HepG2 (cell line): ENCODE results near the gene RPTOR. TPM values are rescaled to one million over a fixed set of nuclear protein-coding genes. Genes with fewer than 3 reads are reported as not detected.

Experiments
- RERE ChIP-seq: IDR thresholded peaks from 2 replicates; pipeline ENCODE4 v1.6.1; 2016; ENCODE audit warnings: low read depth, missing genetic modification reagents, missing compliant biosample characterization
- SP2 ChIP-seq: sonication (generic); formaldehyde crosslinking; IDR thresholded peaks from 2 replicates; pipeline ENCODE4 v1.5.1; 2020; ENCODE audit warnings: mild to moderate bottlenecking, missing genetic modification reagents
- ZIK1 ChIP-seq: sonication (generic); formaldehyde crosslinking; IDR thresholded peaks from 2 replicates; pipeline ENCODE4 v1.5.0; 2020; ENCODE audit warnings: mild to moderate bottlenecking, low read depth, missing genetic modification reagents, borderline replicate concordance
- ZNF292 ChIP-seq: sonication (generic); formaldehyde crosslinking; IDR thresholded peaks from 2 replicates; pipeline ENCODE4 v1.8.1; 2022; ENCODE audit warnings: mild to moderate bottlenecking, low read depth, missing genetic modification reagents, borderline replicate concordance
- ZNF629 ChIP-seq: sonication (generic); formaldehyde crosslinking; conservative IDR thresholded peaks from 2 replicates; pipeline ENCODE4 v1.5.0; 2020; ENCODE audit warnings: missing genetic modification reagents
- polyA plus RNA-seq, 8 experiments: library from polyadenylated mRNA; depleted of rRNA in 3 of 8; stranded (reverse) in 7 of 8; unstranded in 1 of 8; fragments of >200 nt; fragmentation: Illumina TruSeq in 4 of 8; extraction: Trizol in 4 of 8; gene quantifications; 2 replicates each; pipeline versions ENCODE4 v1.2.1 to v1.2.3, GENCODE V29; 2011 to 2016; ENCODE audit warnings: low read depth in 4 of 8, missing spikeins in 1 of 8, mixed read lengths in 1 of 8; ENCODE audit not compliant: insufficient read depth in 1 of 8
- total RNA-seq, 5 experiments: library from RNA; depleted of rRNA; stranded (reverse); fragments of >200 nt; fragmentation: Illumina TruSeq; extraction: Trizol; gene quantifications; 2 replicates each; pipeline ENCODE4 v1.2.3, GENCODE V29; 2016; ENCODE audit warnings: low read depth in 1 of 5

The RPTOR gene
- total and polyA plus RNA-seq, 2 of the 13 experiments (the other 11 are each of a cell fraction or from before 2014, with no cell fraction given): 6.6 to 25.3 TPM

- TF ChIP-seq SP2 (CRISPR knock-in tag) (no peak), ZIK1 (CRISPR knock-in tag) (no peak), ZNF629 (CRISPR knock-in tag) (no peak), ZNF292 (CRISPR knock-in tag) (no peak), RERE (CRISPR knock-in tag) (no peak)
Measured at GRCh38 chr17:80947200-80947940, 402.7 kb downstream of the RPTOR start (continued).
